ENCODE measurements around the gene TPSG1.
"Not testable (repeated sequence)": the region's sequence is repeated elsewhere in the genome, so short reads cannot be mapped to it uniquely, and the experiment has no call there.

Gene TPSG1

DNA sequence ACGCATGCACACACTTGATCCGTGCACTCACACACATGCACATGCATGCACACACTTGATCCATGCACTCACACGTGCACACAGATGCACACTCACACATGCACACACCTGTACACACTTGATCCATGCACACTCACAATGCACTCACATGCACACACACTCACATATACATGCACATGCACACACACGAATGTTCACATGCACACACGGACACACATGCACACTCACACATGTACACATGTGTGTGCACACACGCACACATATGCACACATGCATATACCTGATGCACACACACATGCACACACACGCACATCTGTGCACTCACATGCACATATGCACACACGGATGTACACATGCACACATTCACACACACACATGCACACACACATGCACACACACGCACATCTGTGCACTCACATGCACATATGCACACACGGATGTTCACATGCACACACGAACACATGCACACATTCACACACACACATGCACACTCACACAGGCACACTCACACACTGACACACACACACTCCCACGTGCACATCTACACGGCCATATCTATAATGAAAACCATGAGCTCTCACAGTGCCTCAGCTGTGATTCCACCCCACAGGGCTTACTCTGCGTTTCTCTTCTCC is 23.0 kb upstream of the TPSG1 start:
- not testable (repeated sequence) for H3K9me3 ChIP-seq (replicated peaks; ENCODE audit: insufficient read depth, low read length); H3K27ac ChIP-seq (ENCODE audit: low read length)

DNA sequence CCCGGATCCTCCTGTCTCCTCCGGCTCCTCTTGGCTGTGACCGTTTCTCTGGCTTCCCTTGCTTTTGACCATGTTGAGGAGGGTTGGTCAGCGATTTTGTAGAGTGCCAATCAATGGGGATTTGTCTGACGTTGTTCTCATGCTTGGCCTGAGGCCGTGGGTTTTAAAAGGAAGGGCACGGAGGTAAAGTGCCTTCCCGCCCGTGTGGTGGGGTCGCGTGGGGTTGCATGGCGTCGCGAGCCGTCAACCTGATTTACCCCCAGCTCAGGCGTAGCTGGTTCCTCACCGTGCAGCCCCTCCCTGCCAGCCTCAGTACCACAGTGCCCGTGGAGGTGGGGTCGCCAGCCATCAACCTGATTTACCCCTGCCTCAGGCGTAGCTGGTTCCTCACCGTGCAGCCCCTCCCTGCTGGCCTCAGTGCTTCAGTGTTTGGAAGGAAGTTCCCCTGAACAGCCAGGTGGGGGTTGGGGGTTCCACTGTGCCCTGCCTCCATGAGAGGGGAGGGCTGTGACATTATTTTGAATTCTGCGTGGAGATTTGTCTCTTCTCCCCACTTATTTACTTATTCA is 20.5 kb upstream of the TPSG1 start:
- Histone ChIP-seq H3K27ac (ENCODE audit: low read length) (no peak overlapping the region), H3K36me3 (replicated peaks; ENCODE audit: insufficient read depth, low read length) (no peaks in the 10 kb centered on the region), H3K79me2 (ENCODE audit: low read length) (no peaks in the 10 kb centered on the region), H3K4me2 (ENCODE audit: low read depth, low read length) (no peak overlapping the region), H3K9me2 (replicated peaks; ENCODE audit: insufficient read depth, low read length) (no peaks in the 10 kb centered on the region), H2AFZ (ENCODE audit: low read length) (no peak overlapping the region), H3F3A (ENCODE audit: insufficient read depth, low read length) (no peaks in the 10 kb centered on the region), H3K27me3 (replicated peaks; ENCODE audit: insufficient read depth, low read length) (peaks cover 38% of the 10 kb centered on the region), H3K9me3 (replicated peaks; ENCODE audit: insufficient read depth, low read length) (no peaks in the 10 kb centered on the region), H3K4me1 (ENCODE audit: low read length) (no peaks in the 10 kb centered on the region), H3K9ac (ENCODE audit: low read length) (no peak overlapping the region), H3K4me3 (ENCODE audit: low read length) (no peak overlapping the region), H4K20me1 (ENCODE audit: insufficient read depth, low read length) (no peaks in the 10 kb centered on the region)
- no peak for DNase-seq
- TF ChIP-seq EZH2 (optimal IDR thresholded peaks at IDR 0.05; ENCODE audit: low read depth, low read length): no peak
- TF ChIP-seq, protein P1, sequence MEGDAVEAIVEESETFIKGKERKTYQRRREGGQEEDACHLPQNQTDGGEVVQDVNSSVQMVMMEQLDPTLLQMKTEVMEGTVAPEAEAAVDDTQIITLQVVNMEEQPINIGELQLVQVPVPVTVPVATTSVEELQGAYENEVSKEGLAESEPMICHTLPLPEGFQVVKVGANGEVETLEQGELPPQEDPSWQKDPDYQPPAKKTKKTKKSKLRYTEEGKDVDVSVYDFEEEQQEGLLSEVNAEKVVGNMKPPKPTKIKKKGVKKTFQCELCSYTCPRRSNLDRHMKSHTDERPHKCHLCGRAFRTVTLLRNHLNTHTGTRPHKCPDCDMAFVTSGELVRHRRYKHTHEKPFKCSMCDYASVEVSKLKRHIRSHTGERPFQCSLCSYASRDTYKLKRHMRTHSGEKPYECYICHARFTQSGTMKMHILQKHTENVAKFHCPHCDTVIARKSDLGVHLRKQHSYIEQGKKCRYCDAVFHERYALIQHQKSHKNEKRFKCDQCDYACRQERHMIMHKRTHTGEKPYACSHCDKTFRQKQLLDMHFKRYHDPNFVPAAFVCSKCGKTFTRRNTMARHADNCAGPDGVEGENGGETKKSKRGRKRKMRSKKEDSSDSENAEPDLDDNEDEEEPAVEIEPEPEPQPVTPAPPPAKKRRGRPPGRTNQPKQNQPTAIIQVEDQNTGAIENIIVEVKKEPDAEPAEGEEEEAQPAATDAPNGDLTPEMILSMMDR (IDR thresholded peaks at IDR 0.05; ENCODE audit: low read length): no peak
- TF ChIP-seq EZH2phosphoT487 (IDR thresholded peaks at IDR 0.05; ENCODE audit: low read length): no peak

More for the DNA sequence above, 23.0 kb upstream of the TPSG1 start:
- not testable (repeated sequence) for H3K36me3 ChIP-seq (replicated peaks; ENCODE audit: insufficient read depth, low read length); H2AFZ ChIP-seq (ENCODE audit: low read length); H3F3A ChIP-seq (ENCODE audit: insufficient read depth, low read length); H3K79me2 ChIP-seq (ENCODE audit: low read length); H3K9ac ChIP-seq (ENCODE audit: low read length); DNase-seq; H3K9me2 ChIP-seq (replicated peaks; ENCODE audit: insufficient read depth, low read length); H3K4me3 ChIP-seq (ENCODE audit: low read length); H4K20me1 ChIP-seq (ENCODE audit: insufficient read depth, low read length); H3K4me2 ChIP-seq (ENCODE audit: low read depth, low read length); H3K4me1 ChIP-seq (ENCODE audit: low read length)
- H3K27me3 ChIP-seq (replicated peaks; ENCODE audit: insufficient read depth, low read length): peaks cover 38% of the 10 kb centered on the region

- Histone ChIP-seq H3K4me3 (ENCODE audit: low read length) (no peak overlapping the region), H4K20me1 (ENCODE audit: insufficient read depth, low read length) (no peaks in the 10 kb centered on the region), H3F3A (ENCODE audit: insufficient read depth, low read length) (no peaks in the 10 kb centered on the region), H3K36me3 (replicated peaks; ENCODE audit: insufficient read depth, low read length) (no peaks in the 10 kb centered on the region), H3K27ac (ENCODE audit: low read length) (no peak overlapping the region), H3K79me2 (ENCODE audit: low read length) (no peaks in the 10 kb centered on the region), H3K9me2 (replicated peaks; ENCODE audit: insufficient read depth, low read length) (no peaks in the 10 kb centered on the region), H3K9me3 (replicated peaks; ENCODE audit: insufficient read depth, low read length) (no peaks in the 10 kb centered on the region), H3K27me3 (replicated peaks; ENCODE audit: insufficient read depth, low read length) (peaks cover 38% of the 10 kb centered on the region), H3K9ac (ENCODE audit: low read length) (no peak overlapping the region), H2AFZ (ENCODE audit: low read length) (no peak overlapping the region), H3K4me2 (ENCODE audit: low read depth, low read length) (no peak overlapping the region), H3K4me1 (ENCODE audit: low read length) (no peaks in the 10 kb centered on the region)
- TF ChIP-seq EZH2 (optimal IDR thresholded peaks at IDR 0.05; ENCODE audit: low read depth, low read length): no peak
- TF ChIP-seq EZH2phosphoT487 (IDR thresholded peaks at IDR 0.05; ENCODE audit: low read length): no peak
- TF ChIP-seq, protein P1 (IDR thresholded peaks at IDR 0.05; ENCODE audit: low read length): no peak
- no peak for DNase-seq
These were observed 19.8 kb upstream of the TPSG1 start for GRCh38 chr16:1244881-1245280.

DNA sequence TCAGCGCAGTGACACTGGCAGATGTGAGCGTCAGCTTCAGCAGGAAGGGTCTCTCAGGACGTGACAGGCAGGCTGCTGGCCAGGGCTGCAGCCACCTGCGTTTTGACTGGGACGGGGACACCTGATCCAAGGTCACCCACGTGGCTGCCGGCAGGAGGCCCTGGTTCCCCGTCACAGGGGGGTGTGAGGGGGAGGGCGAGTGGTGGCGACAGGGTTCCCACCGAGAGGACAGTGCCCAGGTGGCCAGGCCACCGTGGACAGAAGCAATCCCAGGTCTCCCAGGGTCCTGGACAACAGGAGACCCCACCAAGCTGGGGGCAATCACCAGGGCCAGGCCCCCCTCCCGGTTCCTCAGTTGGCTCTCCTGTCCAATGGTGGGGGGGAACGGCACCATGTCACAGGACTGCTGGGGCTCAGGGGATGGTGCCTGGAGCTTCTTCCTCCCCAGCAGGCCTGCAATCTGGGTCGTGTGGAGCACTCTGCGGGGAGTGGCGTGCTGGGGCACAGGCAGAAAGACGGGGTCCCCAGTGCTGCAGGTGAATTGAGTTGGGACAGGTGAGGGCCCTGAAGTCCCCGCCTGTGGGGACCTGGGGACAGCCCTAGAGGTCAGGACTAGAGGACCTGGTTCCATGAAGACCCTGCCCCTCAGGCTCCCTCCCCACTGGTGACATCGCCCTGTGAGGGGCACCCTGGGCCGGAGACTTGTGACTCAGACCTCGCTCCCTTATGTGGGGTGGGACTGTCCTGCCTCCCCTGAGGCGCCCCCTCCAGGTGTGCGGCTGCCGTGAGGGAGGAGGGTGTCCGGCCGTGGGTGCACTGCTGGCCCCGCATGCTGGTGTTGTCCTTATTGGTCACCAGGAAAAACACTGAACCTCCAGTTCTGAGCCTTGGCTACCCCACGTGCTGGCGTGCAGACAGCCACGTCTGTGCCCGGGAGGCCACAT is 19.1 kb upstream of the TPSG1 start:
- not testable (repeated sequence) for H3K9me2 ChIP-seq (replicated peaks; ENCODE audit: insufficient read depth, low read length); H3K79me2 ChIP-seq (ENCODE audit: low read length); H3K9ac ChIP-seq (ENCODE audit: low read length); H2AFZ ChIP-seq (ENCODE audit: low read length); H3K4me1 ChIP-seq (ENCODE audit: low read length); H3K4me2 ChIP-seq (ENCODE audit: low read depth, low read length); DNase-seq; H3K36me3 ChIP-seq (replicated peaks; ENCODE audit: insufficient read depth, low read length); H3K4me3 ChIP-seq (ENCODE audit: low read length); H3F3A ChIP-seq (ENCODE audit: insufficient read depth, low read length); H4K20me1 ChIP-seq (ENCODE audit: insufficient read depth, low read length); H3K27ac ChIP-seq (ENCODE audit: low read length); H3K9me3 ChIP-seq (replicated peaks; ENCODE audit: insufficient read depth, low read length)
- H3K27me3 ChIP-seq (replicated peaks; ENCODE audit: insufficient read depth, low read length): peaks cover 38% of the 10 kb centered on the region

GRCh38 chr16:1243363-1243762 is 18.3 kb upstream of the TPSG1 start:
- H3K27me3 ChIP-seq (replicated peaks; ENCODE audit: insufficient read depth, low read length): peaks cover 43% of the 10 kb centered on the region
- not testable (repeated sequence) for H3K27ac ChIP-seq (ENCODE audit: low read length); H3K79me2 ChIP-seq (ENCODE audit: low read length); H3K4me3 ChIP-seq (ENCODE audit: low read length); H3K4me2 ChIP-seq (ENCODE audit: low read depth, low read length); H3F3A ChIP-seq (ENCODE audit: insufficient read depth, low read length); H4K20me1 ChIP-seq (ENCODE audit: insufficient read depth, low read length); DNase-seq; H3K4me1 ChIP-seq (ENCODE audit: low read length); H3K9me2 ChIP-seq (replicated peaks; ENCODE audit: insufficient read depth, low read length); H3K9ac ChIP-seq (ENCODE audit: low read length); H3K9me3 ChIP-seq (replicated peaks; ENCODE audit: insufficient read depth, low read length); H2AFZ ChIP-seq (ENCODE audit: low read length); H3K36me3 ChIP-seq (replicated peaks; ENCODE audit: insufficient read depth, low read length)

GRCh38 chr16:1241081-1241480 is 16.0 kb upstream of the TPSG1 start:
- H3K36me3 ChIP-seq (replicated peaks; ENCODE audit: insufficient read depth, low read length); H2AFZ ChIP-seq (ENCODE audit: low read length); H3K4me2 ChIP-seq (ENCODE audit: low read depth, low read length); H3K27ac ChIP-seq (ENCODE audit: low read length); H3K4me3 ChIP-seq (ENCODE audit: low read length); H3F3A ChIP-seq (ENCODE audit: insufficient read depth, low read length); H4K20me1 ChIP-seq (ENCODE audit: insufficient read depth, low read length); DNase-seq; H3K9me2 ChIP-seq (replicated peaks; ENCODE audit: insufficient read depth, low read length); H3K9ac ChIP-seq (ENCODE audit: low read length); H3K79me2 ChIP-seq (ENCODE audit: low read length); H3K4me1 ChIP-seq (ENCODE audit: low read length); H3K9me3 ChIP-seq (replicated peaks; ENCODE audit: insufficient read depth, low read length): not testable (repeated sequence)
- H3K27me3 ChIP-seq (replicated peaks; ENCODE audit: insufficient read depth, low read length): peaks cover 22% of the 10 kb centered on the region
